HG03135 (cell line): Measurements from ENCODE around the gene SRP9.
"Not testable (repeated sequence)": the region's sequence is repeated elsewhere in the genome, so short reads cannot be mapped to it uniquely, and the experiment has no call there.

ENCODE experiments used
- ATAC-seq: cut with Tn5 transposase; IDR thresholded peaks from one replicate; pipeline ENCODE4 v1.9.1; 2021; ENCODE audit warnings: mild to moderate bottlenecking, moderate library complexity; ENCODE audit not compliant: unreplicated experiment

SRP9 gene

DNA sequence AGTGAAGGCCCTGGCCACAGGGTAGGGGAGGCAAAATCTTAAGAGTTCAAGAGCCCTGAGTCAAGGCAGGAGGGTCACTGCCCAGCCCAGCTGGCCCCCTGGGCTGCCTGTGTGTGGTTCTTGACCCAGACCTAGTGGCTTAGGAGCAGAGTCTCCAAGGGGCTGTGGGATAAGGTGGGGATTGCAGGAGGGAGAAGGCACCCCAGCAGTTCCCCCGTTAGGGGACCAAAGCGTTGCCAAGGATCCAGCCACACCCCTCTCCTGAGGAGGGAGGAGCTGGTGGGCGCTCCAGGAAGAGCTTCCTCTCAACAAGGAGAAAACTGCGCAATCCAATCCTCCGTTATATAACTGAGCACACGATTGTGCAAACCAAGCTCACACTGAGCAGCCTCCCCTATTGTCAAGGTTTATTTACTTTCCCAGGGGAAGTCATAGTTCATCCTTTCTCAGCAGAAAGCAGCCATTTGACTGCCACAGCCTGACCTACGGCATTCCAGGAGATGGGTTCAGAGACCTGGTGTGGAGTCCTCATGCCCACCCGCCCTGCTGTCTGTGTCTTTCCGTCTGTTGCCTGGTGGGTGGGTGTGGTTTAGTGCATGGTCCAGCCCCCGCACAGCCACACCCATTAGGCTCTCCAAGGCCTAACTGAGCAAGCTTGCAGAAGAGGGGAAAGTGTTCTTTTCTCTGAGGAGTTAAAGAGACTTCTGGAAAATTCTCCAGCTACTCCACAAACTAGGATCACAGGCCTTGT, 35.8 kb downstream of the SRP9 start:
- ATAC-seq = no peak

- no peak for ATAC-seq
Observed at GRCh38 chr1:225814381-225814780, 36.8 kb downstream of the SRP9 start.

- not testable (repeated sequence) for ATAC-seq
Observed at GRCh38 chr1:225815090-225815489, 37.5 kb downstream of the SRP9 start.

- ATAC-seq = no peak
Observed at GRCh38 chr1:225815526-225816178, 38.0 kb downstream of the SRP9 start.

- ATAC-seq = no peak
Observed at GRCh38 chr1:225816643-225817538, 39.3 kb downstream of the SRP9 start.

DNA sequence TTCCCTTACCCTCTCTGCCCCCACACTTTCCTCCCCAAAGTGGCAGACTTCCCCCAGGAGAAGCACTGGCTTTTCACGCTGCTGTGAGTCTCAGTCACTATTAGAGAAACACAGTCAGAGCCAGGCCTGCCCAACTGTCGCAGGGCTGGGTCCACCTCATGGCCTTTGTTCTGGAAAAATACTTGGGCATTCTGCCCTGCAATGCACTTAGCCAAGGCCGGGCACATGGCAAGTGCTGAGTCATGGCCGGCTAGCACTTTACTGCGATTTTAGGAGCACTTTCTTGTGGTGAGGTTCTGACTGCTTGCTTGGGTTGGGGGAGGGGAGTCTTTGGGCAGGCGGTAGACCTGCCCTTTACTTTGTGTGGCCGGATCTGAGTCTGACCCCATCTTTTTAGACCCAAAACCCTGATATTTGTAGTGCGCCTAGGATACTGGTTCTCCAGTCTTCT, 40.0 kb downstream of the SRP9 start:
- ATAC-seq = no peak

DNA sequence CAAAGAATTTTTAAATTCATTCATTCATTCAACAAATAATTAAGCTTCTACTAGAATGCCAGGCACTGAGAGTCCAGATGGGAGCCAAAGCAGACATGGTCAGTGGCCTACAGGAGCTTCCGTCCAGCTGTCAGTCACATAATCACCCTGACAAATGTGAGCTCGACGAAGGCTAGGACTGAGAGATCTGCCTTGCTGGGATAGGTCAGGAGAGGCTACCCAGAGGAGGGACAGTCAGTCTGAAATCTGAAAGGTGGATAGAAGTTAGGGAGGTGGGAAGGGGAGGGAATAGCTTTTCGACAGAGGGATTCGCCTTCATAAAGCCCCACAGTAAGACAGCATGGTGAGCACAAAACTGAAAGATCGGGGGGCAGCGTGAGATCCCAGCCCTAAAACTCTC, 40.6 kb downstream of the SRP9 start:
- ATAC-seq = no peak

GRCh38 chr1:225819346-225820192, 41.9 kb downstream of the SRP9 start:
- ATAC-seq = no peak

GRCh38 chr1:225820522-225821120, 43.0 kb downstream of the SRP9 start:
- ATAC-seq = no peak

GRCh38 chr1:225822655-225823403, 45.2 kb downstream of the SRP9 start:
- no peak for ATAC-seq

DNA sequence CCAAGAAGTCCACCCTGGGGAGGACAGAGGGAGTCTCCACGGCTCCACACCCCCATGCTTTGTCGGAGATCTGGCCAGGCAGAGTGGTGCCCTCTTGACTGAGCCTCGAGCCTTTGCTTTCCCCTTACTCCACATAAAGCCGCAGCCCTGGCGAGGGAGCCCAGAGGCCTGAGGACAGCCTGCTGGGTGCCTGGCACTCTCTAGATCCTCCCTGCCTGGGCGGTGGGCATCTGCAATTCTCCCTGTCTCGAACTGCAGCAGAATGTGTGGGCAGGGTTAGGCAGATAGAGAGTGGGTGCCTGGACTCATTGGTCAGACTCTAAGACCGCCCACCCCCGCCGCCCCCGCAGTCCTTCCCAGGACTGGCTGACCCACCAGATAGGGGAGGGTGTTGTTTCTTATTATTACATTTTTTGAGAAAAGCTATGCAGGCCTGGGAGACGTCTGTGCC, 46.2 kb downstream of the SRP9 start:
- ATAC-seq = no peak

DNA sequence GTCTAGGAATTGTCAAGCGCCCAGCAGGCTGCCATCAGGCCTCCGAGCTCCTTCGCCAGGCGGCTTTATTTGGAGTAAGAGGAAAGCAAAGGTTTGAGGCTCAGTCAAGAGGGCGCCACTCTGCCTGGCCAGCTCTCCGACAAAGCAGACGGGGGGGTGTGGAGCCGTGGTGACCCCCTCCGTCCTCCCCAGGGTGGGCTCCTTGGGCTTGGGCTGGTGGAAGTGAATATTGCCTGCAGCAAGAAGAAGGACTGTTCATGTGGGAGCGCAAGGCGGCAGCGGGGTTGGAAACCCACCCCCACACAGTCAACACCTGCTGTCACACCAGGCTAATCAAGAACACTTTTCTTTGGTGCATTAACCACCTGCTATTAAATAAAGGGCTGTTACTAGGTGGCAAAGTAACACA, 46.9 kb downstream of the SRP9 start:
- no peak for ATAC-seq

GRCh38 chr1:225825078-225825477, 47.5 kb downstream of the SRP9 start:
- ATAC-seq = no peak

DNA sequence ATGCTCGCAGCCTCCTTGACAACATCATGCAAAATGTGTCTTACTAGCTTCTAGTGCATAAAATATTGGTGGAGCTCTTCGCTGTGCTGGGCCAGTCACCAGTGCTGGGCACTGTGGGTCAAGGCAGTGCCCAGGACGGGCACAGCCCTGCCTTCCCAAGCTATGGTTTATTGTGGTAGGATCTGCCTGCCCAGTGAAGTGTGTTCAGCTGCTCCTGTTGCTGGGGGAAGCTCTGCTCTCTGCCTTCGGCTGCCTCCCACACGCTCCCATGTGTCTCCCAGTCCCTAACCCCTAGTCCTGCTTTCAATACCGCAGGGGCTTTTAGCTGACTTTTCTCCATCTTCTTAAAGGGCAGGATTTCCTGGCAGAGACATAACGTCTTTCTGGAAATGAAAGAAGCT, 48.0 kb downstream of the SRP9 start:
- no peak for ATAC-seq

DNA sequence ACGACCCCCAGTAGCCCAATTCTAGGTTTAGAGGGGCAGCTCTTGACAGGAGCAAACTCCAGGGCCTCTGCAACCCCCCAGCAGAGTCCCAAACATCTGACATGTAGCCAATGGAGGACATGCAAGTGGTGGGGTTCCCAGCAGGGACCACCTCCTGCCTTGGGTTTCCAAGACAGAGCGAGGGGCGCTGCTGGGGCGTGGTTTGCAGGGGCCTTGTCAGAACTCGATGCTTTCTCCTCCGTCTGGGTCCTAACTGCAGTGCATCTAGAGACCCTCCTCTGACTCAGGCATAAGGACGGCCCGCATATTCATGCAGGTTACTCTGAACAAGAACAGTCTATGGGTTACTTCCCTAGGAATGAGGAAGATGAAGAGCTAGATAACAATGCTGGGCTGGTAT, 49.5 kb downstream of the SRP9 start:
- ATAC-seq = no peak

- ATAC-seq = no peak
Observed at GRCh38 chr1:225828706-225829345, 51.2 kb downstream of the SRP9 start.

DNA sequence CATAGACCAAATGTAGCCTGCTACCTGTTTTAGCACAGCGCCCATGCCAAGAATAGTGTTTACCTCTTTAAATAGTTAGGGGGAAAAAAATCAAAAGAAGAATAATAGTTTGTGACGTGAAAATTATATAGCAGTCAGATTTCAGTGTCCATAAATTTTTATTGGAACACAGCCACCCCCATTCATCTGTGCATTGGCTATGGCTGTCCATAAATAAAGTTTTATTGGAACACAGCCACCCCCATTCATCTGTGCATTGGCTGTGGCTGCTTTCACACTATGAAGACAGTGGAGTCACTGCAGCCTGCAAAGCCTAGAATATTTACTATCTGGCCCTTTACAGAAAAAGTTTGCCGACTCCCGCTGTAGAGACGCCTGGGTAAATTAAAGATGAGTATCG, 53.2 kb downstream of the SRP9 start:
- no peak for ATAC-seq

DNA sequence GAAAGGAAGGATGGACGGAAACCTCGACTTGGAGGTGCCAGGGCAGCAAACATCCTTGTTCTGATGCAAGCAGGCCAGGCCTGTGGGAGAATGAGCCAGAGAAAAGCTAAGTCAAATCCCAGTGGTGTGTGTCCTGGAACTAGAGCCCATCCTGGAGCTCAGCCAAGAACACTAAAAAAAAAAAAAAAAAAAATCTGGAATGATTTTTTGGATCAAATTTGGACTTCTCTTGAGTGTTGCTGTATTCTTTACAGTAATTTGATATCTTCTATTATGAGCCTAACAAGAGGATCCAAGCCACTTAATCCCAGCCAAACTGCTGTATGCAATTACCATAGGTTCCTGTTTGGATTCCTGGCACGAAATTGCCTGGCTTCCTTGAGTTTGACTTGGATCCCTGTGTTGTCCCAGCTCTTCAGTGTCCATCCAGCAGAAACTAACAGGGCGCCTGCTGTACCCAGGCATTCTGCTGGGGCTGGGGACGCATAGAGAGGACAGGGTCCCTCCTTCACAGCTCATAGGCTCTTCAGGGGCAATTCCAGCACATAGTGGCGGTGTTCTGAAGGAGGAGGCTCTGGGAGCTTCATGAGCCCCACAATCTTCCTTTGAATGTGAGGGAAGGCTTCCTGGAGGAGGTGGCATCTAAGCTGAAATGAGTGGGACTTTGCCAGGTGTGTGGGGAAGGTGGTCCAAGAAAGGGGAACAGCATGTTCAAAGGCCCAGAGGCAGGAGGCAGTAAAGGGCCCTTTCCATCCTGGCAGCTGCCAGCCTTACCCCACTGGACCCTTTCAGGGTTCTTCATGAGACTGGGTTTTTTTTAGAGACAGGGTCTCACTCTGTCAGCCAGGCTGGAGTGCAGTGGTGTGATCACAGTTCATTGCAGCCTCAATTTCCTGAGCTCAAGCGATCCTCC, 57.0 kb downstream of the SRP9 start:
- no peak for ATAC-seq
